Measurements from ENCODE around the gene COMMD4. TPM values are rescaled to one million over a fixed set of nuclear protein-coding genes. Genes with fewer than 3 reads are reported as not detected.
"Not testable (repeated sequence)": the region's sequence is repeated elsewhere in the genome, so short reads cannot be mapped to it uniquely, and the experiment has no call there.

COMMD4 gene
- total RNA-seq, 1 donor from 2014 or later, result 95.6 TPM

- DNase-seq (ENCODE audit: low spot score, unreplicated experiment), result no peak
- no peaks in the 10 kb centered on the region for H3K36me3 Mint-ChIP-seq (ENCODE audit: insufficient read depth)
- TF ChIP-seq, protein P1, sequence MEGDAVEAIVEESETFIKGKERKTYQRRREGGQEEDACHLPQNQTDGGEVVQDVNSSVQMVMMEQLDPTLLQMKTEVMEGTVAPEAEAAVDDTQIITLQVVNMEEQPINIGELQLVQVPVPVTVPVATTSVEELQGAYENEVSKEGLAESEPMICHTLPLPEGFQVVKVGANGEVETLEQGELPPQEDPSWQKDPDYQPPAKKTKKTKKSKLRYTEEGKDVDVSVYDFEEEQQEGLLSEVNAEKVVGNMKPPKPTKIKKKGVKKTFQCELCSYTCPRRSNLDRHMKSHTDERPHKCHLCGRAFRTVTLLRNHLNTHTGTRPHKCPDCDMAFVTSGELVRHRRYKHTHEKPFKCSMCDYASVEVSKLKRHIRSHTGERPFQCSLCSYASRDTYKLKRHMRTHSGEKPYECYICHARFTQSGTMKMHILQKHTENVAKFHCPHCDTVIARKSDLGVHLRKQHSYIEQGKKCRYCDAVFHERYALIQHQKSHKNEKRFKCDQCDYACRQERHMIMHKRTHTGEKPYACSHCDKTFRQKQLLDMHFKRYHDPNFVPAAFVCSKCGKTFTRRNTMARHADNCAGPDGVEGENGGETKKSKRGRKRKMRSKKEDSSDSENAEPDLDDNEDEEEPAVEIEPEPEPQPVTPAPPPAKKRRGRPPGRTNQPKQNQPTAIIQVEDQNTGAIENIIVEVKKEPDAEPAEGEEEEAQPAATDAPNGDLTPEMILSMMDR (IDR thresholded peaks at IDR 0.05; ENCODE audit: unreplicated experiment), result no peak
- H3K9me3 Mint-ChIP-seq (ENCODE audit: low read depth), result no peaks in the 10 kb centered on the region
- peaks cover 4% of the 10 kb centered on the region for H3K4me1 Mint-ChIP-seq (ENCODE audit: low read depth)
- H3K4me3 Mint-ChIP-seq (ENCODE audit: low read depth), result no peak overlapping the region
- H3K27ac Mint-ChIP-seq, result no peak overlapping the region
- H3K27me3 Mint-ChIP-seq, result peaks cover 7% of the 10 kb centered on the region
Measured at GRCh38 chr15:75328493-75329314, 7.2 kb upstream of the COMMD4 start.

DNA sequence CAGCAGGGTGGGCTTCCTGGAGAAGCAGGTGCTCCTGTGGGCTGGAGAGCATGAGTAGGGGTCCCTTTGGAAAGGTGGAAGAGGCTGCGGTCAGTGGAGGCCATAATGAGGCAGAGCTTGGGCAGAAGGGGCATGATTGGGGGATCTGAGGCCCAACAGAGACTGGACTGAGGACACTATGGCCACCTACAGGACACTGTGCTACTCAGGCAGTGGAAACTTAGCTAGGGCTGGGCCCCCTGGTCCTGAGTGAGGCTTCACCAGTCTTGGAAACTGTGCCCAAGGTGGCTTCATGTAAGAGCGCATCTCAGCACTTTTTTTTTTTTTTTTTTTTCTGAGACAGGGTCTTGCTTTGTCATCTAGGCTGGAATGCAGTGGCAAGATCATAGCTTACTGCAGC is 6.3 kb upstream of the COMMD4 start:
- no peak for DNase-seq (ENCODE audit: low spot score, unreplicated experiment)
- Mint-ChIP-seq H3K27me3 (peaks cover 7% of the 10 kb centered on the region), H3K36me3 (ENCODE audit: insufficient read depth) (no peaks in the 10 kb centered on the region), H3K27ac (no peak overlapping the region), H3K9me3 (ENCODE audit: low read depth) (no peaks in the 10 kb centered on the region), H3K4me1 (ENCODE audit: low read depth) (no peaks in the 10 kb centered on the region), H3K4me3 (ENCODE audit: low read depth) (no peak overlapping the region)
- TF ChIP-seq, protein P1 (IDR thresholded peaks at IDR 0.05; ENCODE audit: unreplicated experiment), result no peak

- H3K9me3 Mint-ChIP-seq (ENCODE audit: low read depth); DNase-seq (ENCODE audit: low spot score, unreplicated experiment); H3K4me3 Mint-ChIP-seq (ENCODE audit: low read depth); H3K27ac Mint-ChIP-seq; H3K36me3 Mint-ChIP-seq (ENCODE audit: insufficient read depth); H3K27me3 Mint-ChIP-seq: not testable (repeated sequence)
- peaks cover 14% of the 10 kb centered on the region for H3K4me1 Mint-ChIP-seq (ENCODE audit: low read depth)
Measured at GRCh38 chr15:75332093-75332492, 3.8 kb upstream of the COMMD4 start.

DNA sequence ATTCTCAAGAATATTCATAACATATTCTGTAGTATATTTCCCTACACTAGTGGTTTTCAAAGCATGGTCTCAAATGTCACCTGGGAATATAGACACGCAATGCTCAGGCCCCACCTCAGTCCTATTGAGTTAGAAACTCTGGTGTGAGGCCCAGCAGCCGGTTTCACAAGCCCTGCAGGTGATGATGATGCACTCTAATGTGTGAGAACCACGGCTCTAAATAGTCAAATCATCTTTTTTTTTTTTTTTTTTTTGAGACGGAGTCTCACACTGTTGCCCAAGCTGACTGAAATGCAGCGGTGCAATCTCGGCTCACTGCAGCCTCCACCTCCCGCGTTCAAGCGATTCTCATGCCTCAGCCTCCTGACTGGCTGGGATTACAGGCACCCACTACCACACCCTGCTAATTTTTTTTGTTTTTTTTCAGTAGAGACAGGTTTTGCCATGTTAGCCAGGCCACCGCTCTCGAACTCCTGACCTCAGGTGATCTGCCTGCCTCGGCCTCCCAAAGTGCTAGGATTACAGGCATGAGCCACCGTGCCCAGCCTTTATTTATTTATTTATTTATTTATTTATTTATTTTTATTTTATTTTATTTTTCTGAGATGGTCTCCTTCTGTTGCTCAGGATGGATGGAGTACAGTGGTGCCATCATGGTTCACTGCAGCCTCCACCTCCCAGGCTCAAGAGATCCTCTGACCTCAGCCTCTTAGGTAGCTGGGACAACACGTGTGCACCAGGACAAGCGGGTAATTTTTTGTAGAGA is 2.0 kb upstream of the COMMD4 start:
- not testable (repeated sequence) for H3K4me3 Mint-ChIP-seq (ENCODE audit: low read depth); H3K36me3 Mint-ChIP-seq (ENCODE audit: insufficient read depth); DNase-seq (ENCODE audit: low spot score, unreplicated experiment); H3K27me3 Mint-ChIP-seq; H3K9me3 Mint-ChIP-seq (ENCODE audit: low read depth); H3K27ac Mint-ChIP-seq
- peaks cover 14% of the 10 kb centered on the region for H3K4me1 Mint-ChIP-seq (ENCODE audit: low read depth)

DNA sequence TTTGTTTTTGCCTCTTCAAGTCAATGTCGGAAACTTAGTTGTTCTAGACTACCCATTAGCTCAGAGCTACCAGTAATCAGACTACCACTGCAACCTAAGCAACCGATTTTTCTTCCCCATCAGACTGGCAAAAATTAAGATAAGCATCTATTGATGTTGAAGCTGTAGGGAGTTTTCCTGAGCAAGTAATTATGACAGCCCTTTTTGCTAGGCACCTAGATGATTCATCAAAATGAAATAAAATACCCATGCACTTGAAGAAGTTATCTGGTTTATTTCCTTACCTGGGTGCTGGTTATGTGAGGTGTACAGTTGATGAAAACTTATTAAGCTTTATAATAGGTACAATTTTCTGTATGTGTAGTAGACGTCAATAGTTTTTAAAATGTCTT is 554 bp upstream of the COMMD4 start:
- TF ChIP-seq, protein P1 (IDR thresholded peaks at IDR 0.05; ENCODE audit: unreplicated experiment), result no peak
- Mint-ChIP-seq H3K27me3 (peaks cover 3% of the 10 kb centered on the region), H3K4me1 (ENCODE audit: low read depth) (peaks cover 14% of the 10 kb centered on the region), H3K9me3 (ENCODE audit: low read depth) (no peaks in the 10 kb centered on the region), H3K27ac (peak overlapping the region; percentile 99), H3K4me3 (ENCODE audit: low read depth) (peak overlapping the region; percentile 97), H3K36me3 (ENCODE audit: insufficient read depth) (no peaks in the 10 kb centered on the region)
- DNase-seq (ENCODE audit: low spot score, unreplicated experiment), result no peak

DNA sequence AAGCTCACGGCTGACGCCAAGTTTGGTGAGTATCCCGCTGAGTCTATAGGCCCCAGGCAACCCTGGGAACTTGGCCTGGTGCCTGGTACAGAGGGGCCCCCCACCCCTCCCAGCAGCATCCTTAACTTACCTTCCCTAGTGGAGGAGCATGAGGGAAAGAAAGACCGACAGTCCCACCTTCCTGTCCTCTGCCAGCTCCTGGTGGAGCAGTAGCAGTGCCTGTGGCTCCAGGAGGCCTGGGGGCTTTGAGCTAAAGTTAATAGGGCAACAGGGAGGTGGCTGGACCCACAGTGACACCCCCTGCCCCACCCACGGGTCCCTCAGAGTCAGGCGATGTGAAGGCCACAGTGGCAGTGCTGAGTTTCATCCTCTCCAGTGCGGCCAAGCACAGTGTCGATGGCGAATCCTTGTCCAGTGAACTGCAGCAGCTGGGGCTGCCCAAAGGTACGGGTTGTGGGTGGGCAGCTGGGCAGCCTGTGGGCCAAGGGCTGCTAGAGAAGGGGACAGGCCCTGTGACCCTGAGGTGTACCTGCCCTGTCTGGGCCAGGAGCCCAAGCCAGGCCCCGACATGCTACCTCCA is 2.9 kb downstream of the COMMD4 start:
- TF ChIP-seq, protein P1 (IDR thresholded peaks at IDR 0.05; ENCODE audit: unreplicated experiment), result no peak
- DNase-seq (ENCODE audit: low spot score, unreplicated experiment), result no peak
- no peak overlapping the region for H3K27ac Mint-ChIP-seq
- no peak overlapping the region for H3K4me3 Mint-ChIP-seq (ENCODE audit: low read depth)
- H3K27me3 Mint-ChIP-seq, result no peaks in the 10 kb centered on the region
- no peaks in the 10 kb centered on the region for H3K9me3 Mint-ChIP-seq (ENCODE audit: low read depth)
- peaks cover 14% of the 10 kb centered on the region for H3K4me1 Mint-ChIP-seq (ENCODE audit: low read depth)
- peaks cover 2% of the 10 kb centered on the region for H3K36me3 Mint-ChIP-seq (ENCODE audit: insufficient read depth)

Measured in progenitor cell of endocrine pancreas (in vitro differentiated cells).